ENCODE data around the gene LAMC3.

The LAMC3 gene

DNA sequence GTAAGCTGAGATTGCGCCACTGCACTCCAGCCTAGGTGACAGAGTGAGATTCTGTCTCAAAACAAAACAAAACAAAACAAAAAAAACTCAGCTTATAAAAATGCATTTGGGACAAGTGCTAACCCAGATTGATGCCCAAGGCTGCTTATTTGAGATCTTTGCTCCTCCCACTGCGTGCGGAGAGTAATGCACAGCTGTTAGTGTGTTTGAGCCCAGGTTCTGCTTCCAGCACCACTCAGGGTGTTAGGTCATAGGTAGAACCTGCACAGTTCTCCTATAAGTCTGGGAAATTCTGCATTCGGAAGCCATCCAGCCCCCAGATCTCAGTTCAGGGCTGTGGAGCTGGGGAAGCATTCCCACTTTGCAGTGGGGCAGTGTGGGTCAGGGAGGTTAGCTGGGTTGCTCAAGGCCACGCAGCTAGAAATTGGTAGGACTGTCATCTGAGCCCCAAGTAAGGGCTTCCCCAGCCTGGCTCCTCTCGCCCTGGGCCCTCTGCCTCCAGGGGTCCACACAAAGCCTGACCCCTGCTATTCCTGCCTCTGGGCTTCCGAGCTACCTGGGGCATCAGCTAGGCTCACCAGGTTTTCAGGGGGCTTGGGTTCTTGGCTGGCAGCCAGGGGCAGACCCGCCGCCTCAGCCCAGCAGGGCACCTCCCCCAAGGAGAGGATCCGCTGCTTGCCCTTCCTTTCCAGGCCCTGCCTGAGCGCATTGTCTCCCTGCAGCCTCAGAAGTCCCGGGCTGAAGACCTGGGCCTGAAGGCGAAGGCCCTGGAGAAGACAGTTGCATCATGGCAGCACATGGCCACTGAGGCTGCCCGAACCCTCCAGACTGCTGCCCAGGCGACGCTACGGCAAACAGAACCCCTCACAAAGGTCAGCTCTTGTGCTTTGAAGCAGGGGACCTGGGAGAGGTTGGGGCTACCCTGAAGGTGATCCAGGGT, 69.7 kb downstream of the LAMC3 start:
- ATAC-seq, result no peak

DNA sequence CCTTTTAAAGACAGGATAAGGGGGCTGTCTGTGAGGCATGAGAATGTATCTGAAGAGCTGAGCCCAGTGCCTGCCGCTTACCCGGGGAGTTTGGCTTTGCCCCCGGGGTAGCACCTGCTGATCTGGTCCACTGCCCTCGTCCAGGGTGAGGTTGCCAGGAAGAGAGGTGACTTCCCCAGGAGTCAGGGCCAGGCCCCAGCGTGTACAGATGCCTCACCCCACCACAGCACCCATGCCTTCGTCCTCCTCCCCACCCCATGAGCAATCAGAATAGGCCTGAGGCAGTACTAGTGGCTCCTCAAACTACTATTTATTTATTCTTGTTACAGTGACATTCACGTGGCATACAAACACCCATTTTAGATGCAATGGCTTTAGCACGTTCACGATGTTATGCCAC, 71.6 kb downstream of the LAMC3 start:
- TF ChIP-seq GLIS3 (CRISPR knock-in tag; IDR thresholded peaks at IDR 0.05) (no peak), ZNF8 (CRISPR knock-in tag; IDR thresholded peaks at IDR 0.05) (no peak), ZNF70 (CRISPR knock-in tag; IDR thresholded peaks at IDR 0.05) (no peak), TOX (CRISPR knock-in tag; IDR thresholded peaks at IDR 0.05; ENCODE audit: borderline replicate concordance) (no peak), PPARA (CRISPR knock-in tag; IDR thresholded peaks at IDR 0.05; ENCODE audit: borderline replicate concordance) (no peak), ISL1 (CRISPR knock-in tag; IDR thresholded peaks at IDR 0.05) (no peak), SNAI2 (CRISPR knock-in tag; IDR thresholded peaks at IDR 0.05) (no peak), CSDC2 (CRISPR knock-in tag; IDR thresholded peaks at IDR 0.05) (no peak), ZFP3 (CRISPR knock-in tag; IDR thresholded peaks at IDR 0.05) (no peak), ARNTL (CRISPR knock-in tag; IDR thresholded peaks at IDR 0.05; ENCODE audit: borderline replicate concordance, low read depth) (no peak), ZFP30 (CRISPR knock-in tag; IDR thresholded peaks at IDR 0.05) (no peak), ESRRG (CRISPR knock-in tag; IDR thresholded peaks at IDR 0.05) (no peak), BACH2 (CRISPR knock-in tag; IDR thresholded peaks at IDR 0.05; ENCODE audit: borderline replicate concordance) (no peak), ZC3H10 (CRISPR knock-in tag; IDR thresholded peaks at IDR 0.05) (no peak), TCF4 (CRISPR knock-in tag; IDR thresholded peaks at IDR 0.05; ENCODE audit: borderline replicate concordance) (no peak), OSR1 (CRISPR knock-in tag; IDR thresholded peaks at IDR 0.05) (no peak)
- TF ChIP-seq, protein P1, sequence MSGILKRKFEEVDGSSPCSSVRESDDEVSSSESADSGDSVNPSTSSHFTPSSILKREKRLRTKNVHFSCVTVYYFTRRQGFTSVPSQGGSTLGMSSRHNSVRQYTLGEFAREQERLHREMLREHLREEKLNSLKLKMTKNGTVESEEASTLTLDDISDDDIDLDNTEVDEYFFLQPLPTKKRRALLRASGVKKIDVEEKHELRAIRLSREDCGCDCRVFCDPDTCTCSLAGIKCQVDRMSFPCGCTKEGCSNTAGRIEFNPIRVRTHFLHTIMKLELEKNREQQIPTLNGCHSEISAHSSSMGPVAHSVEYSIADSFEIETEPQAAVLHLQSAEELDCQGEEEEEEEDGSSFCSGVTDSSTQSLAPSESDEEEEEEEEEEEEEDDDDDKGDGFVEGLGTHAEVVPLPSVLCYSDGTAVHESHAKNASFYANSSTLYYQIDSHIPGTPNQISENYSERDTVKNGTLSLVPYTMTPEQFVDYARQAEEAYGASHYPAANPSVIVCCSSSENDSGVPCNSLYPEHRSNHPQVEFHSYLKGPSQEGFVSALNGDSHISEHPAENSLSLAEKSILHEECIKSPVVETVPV (CRISPR knock-in tag; IDR thresholded peaks at IDR 0.05), result no peak
- TF ChIP-seq, protein P2, sequence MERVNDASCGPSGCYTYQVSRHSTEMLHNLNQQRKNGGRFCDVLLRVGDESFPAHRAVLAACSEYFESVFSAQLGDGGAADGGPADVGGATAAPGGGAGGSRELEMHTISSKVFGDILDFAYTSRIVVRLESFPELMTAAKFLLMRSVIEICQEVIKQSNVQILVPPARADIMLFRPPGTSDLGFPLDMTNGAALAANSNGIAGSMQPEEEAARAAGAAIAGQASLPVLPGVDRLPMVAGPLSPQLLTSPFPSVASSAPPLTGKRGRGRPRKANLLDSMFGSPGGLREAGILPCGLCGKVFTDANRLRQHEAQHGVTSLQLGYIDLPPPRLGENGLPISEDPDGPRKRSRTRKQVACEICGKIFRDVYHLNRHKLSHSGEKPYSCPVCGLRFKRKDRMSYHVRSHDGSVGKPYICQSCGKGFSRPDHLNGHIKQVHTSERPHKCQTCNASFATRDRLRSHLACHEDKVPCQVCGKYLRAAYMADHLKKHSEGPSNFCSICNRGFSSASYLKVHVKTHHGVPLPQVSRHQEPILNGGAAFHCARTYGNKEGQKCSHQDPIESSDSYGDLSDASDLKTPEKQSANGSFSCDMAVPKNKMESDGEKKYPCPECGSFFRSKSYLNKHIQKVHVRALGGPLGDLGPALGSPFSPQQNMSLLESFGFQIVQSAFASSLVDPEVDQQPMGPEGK (CRISPR knock-in tag; IDR thresholded peaks at IDR 0.05; ENCODE audit: borderline replicate concordance), result no peak
- TF ChIP-seq, protein P3, sequence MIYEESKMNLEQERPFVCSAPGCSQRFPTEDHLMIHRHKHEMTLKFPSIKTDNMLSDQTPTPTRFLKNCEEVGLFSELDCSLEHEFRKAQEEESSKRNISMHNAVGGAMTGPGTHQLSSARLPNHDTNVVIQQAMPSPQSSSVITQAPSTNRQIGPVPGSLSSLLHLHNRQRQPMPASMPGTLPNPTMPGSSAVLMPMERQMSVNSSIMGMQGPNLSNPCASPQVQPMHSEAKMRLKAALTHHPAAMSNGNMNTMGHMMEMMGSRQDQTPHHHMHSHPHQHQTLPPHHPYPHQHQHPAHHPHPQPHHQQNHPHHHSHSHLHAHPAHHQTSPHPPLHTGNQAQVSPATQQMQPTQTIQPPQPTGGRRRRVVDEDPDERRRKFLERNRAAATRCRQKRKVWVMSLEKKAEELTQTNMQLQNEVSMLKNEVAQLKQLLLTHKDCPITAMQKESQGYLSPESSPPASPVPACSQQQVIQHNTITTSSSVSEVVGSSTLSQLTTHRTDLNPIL (CRISPR knock-in tag; IDR thresholded peaks at IDR 0.05; ENCODE audit: low read depth), result no peak
- TF ChIP-seq, protein P4, sequence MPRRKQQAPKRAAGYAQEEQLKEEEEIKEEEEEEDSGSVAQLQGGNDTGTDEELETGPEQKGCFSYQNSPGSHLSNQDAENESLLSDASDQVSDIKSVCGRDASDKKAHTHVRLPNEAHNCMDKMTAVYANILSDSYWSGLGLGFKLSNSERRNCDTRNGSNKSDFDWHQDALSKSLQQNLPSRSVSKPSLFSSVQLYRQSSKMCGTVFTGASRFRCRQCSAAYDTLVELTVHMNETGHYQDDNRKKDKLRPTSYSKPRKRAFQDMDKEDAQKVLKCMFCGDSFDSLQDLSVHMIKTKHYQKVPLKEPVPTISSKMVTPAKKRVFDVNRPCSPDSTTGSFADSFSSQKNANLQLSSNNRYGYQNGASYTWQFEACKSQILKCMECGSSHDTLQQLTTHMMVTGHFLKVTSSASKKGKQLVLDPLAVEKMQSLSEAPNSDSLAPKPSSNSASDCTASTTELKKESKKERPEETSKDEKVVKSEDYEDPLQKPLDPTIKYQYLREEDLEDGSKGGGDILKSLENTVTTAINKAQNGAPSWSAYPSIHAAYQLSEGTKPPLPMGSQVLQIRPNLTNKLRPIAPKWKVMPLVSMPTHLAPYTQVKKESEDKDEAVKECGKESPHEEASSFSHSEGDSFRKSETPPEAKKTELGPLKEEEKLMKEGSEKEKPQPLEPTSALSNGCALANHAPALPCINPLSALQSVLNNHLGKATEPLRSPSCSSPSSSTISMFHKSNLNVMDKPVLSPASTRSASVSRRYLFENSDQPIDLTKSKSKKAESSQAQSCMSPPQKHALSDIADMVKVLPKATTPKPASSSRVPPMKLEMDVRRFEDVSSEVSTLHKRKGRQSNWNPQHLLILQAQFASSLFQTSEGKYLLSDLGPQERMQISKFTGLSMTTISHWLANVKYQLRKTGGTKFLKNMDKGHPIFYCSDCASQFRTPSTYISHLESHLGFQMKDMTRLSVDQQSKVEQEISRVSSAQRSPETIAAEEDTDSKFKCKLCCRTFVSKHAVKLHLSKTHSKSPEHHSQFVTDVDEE (CRISPR knock-in tag; IDR thresholded peaks at IDR 0.05), result no peak
- no peak for ATAC-seq

More for the DNA sequence above, 69.7 kb downstream of the LAMC3 start:
- TF ChIP-seq, protein P3 (CRISPR knock-in tag; IDR thresholded peaks at IDR 0.05; ENCODE audit: low read depth), result no peak
- no peak for TF ChIP-seq ZC3H10 (CRISPR knock-in tag; IDR thresholded peaks at IDR 0.05)

DNA sequence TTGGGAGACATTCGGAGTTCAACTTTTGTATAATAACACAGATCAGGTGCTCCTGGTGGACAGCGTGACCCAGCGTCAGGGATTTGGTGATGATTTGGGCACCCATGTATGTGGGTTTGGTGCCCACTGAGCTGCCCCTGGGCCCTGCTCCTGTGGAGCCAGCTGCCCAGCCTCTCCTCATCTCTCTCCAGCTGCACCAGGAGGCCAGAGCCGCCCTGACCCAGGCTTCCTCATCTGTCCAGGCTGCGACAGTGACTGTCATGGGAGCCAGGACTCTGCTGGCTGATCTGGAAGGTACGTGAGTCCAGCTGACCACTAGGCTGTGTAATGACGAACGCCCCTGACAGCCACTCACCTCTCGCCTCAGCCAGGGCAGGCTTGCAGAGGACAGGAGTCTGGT, 72.9 kb downstream of the LAMC3 start:
- ATAC-seq, result no peak
- TF ChIP-seq RARB (CRISPR knock-in tag; IDR thresholded peaks at IDR 0.05), result no peak
- no peak for TF ChIP-seq ESRRG (CRISPR knock-in tag; IDR thresholded peaks at IDR 0.05)
- TF ChIP-seq BACH2 (CRISPR knock-in tag; IDR thresholded peaks at IDR 0.05; ENCODE audit: borderline replicate concordance), result no peak
- TF ChIP-seq, protein P5, sequence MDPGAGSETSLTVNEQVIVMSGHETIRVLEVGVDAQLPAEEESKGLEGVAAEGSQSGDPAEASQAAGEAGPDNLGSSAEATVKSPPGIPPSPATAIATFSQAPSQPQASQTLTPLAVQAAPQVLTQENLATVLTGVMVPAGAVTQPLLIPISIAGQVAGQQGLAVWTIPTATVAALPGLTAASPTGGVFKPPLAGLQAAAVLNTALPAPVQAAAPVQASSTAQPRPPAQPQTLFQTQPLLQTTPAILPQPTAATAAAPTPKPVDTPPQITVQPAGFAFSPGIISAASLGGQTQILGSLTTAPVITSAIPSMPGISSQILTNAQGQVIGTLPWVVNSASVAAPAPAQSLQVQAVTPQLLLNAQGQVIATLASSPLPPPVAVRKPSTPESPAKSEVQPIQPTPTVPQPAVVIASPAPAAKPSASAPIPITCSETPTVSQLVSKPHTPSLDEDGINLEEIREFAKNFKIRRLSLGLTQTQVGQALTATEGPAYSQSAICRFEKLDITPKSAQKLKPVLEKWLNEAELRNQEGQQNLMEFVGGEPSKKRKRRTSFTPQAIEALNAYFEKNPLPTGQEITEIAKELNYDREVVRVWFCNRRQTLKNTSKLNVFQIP (CRISPR knock-in tag; IDR thresholded peaks at IDR 0.05; ENCODE audit: borderline replicate concordance, low read depth), result no peak
- TF ChIP-seq SNAI2 (CRISPR knock-in tag; IDR thresholded peaks at IDR 0.05), result no peak
- TF ChIP-seq ZFP3 (CRISPR knock-in tag; IDR thresholded peaks at IDR 0.05), result no peak
- TF ChIP-seq ARNTL (CRISPR knock-in tag; IDR thresholded peaks at IDR 0.05; ENCODE audit: borderline replicate concordance, low read depth), result no peak
- TF ChIP-seq PPARA (CRISPR knock-in tag; IDR thresholded peaks at IDR 0.05; ENCODE audit: borderline replicate concordance), result no peak
- TF ChIP-seq, protein P4 (CRISPR knock-in tag; IDR thresholded peaks at IDR 0.05), result no peak
